ENCODE measurements around the gene EXOC6.

EXOC6 gene

DNA sequence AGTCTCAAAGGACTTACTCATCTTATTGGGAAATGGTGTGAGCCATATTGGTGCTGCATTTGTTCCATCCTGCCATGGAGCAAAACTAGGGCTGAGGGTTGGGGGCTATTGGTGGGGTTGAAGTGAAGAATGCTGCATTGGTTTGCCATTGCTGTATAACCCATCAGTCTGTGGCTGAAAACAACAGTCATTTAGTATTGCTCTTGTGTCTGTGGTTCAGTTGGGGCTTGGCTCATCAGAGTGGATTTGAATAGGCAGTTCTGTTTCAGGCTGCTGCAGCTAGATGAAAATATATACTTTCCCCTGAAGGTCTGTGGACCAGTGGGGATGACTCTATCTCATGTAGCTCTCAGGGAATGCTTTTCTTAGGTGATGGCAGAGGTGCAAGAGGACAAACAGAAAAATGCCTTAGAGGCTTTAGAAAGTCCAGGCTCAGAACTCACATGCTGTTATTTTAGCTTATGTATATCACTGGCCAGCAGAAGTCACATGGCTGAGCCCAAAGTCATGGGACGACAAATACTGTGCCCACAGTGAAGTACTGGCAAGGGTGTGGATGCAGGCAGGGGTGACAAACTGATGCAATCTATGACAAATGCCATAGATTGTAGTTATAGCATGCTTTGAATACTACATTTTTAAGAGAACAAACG lies 15.2 kb upstream of the EXOC6 start:
- DNase-seq = no peak

DNA sequence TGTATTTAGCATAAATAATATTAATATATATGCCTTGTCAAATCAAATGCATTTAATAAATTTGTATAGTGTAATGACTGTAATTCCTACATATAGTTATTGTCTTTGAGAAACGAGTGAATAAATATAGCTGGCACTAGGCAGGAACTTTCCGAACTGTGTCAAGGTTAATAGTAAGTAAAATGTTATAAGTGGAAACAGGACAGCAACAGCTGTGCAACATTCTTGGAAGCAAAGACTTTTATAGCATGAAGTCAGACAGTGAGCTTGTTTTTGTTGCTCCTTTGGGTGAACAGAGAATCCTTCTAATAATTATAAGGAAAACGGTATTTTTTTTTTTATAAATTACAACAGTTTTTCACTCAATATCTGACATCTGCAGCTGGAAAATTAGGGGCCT lies 14.0 kb upstream of the EXOC6 start:
- DNase-seq = no peak

DNA sequence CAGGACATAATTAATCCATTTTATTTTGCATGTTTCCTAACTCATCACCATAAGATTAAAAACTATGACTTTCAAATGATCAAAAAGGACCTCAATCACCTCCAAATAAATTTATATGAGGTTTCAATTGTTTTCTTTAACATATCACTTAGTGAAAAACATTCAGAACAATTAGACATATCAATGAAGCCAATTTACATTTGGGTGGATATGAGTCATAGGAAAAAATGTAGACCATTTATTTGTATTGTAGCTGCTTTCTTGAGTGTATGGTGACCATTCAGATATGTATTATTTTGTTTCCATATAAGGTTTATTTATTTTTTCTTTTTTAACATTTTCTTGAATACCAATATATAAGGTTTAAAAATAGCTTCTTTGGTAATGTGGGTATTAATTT lies 13.3 kb upstream of the EXOC6 start:
- peak; percentile 53 for DNase-seq

DNA sequence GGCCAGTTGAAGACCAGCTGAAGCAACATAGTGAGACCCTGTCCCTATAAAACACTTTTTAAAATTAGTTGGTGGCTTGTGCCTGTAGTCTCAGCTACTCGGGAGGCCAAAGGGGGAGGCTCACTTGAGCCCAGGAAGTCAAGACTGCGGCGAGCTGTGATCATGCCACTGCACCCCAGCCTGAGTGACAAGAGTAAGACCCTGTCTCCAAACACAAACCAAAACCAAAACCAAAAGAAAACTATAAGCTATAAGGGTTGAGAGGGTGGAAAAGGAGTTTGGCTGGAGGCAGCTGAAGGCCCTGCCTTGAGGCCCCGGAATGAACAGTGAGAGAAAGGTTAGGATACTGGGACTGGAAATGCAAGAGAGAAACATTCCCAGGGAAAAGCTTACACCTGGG lies 10.9 kb upstream of the EXOC6 start:
- DNase-seq = no peak

DNA sequence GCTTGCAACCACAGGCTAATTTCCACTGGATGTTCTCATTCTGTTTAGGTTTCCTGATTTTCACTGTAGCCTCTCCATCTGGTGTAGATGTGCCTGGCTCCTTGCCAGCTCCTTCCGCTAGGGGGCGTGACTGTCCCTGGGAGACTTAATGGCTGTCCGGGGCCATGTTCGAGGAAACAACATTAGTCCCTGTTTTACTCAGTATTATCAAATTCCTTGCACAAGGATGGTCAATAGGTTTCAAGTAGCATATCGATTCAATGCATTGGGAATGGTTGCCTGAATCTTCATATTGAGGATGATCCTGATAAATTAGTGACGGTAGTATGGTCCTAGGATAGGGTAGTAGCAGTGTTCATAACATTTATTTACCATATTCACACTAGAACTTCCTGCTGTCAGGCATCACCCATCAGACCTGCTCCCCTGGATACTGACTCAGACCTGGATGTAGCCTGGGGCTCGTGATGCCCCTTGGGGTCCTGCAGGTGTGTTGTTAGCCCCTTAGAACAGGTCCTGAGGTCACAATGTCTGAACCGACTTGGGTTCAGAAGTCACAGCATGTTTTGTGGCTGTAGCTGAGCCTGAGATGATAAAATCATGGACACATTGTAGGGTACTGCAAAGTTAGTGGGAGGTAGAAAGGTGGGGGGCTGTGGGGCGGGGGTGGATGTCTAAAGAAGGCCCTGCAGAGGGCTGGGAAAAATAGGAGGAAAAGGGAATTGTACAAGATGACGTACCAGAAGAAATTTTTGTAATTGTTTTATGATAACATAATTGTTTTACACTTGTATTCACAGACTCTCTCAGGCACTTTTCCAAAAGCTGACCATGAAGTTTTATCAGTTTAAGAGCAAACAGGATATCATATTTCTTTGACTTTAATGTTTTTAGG lies 8.9 kb upstream of the EXOC6 start:
- DNase-seq = peak; percentile 72

DNA sequence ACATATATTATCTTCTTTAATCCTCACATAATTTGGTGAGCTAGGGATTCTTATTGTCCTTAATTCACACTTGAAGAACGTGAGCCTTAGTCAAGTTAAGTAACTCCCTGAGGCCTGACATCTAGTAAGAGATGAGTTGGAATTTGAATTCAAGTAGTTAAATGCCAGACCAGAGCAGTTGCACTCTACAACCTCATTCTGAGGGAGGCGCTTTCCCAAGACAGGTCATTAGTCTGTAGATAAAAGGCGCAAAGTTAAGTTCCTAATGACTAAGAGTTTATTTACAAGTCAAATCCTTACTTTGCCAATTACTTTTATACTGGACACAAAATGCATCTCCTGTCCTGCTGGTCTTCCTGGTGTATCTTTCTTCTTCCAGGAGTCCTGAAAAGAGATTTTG lies 3.6 kb upstream of the EXOC6 start:
- DNase-seq = no peak

DNA sequence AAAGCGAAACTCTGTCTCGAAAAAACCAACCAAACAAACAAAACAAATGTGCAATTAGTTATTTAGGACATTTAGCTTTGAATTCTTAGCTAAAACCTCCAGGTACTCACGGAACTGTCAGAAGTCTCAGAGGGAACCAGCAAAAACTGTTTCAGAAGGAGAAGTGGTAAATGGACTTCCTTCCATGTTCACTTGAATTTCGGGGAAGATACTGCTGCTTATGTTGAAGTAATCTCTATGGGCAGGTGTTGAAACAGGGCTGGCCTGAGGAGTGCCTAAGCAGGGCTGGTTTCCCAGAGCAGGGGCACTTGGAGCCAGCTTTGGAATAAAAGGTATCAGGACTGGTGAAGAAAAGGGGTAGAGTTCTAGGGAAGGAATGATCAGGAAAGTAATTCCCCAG lies 2.4 kb upstream of the EXOC6 start:
- DNase-seq = no peak

DNA sequence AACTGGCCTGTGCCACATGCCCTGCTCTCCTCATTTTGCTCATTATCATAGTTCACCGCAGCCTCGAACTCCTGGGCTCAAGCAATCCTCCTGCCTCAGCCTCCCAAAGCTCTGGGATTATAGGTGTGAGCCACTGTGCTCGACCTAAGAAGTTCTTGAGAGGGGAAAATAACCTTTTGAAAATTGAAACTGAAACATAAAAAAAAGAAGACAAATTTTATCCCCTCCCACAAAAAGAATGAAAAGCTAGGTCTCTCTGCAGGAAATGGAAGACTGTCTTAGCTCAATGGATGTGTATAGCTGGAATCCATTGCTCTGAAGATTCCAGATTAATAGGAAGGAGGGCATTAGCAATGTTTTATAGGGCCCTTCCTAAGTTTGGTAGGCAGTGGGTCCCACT lies 2.0 kb upstream of the EXOC6 start:
- no peak for DNase-seq

DNA sequence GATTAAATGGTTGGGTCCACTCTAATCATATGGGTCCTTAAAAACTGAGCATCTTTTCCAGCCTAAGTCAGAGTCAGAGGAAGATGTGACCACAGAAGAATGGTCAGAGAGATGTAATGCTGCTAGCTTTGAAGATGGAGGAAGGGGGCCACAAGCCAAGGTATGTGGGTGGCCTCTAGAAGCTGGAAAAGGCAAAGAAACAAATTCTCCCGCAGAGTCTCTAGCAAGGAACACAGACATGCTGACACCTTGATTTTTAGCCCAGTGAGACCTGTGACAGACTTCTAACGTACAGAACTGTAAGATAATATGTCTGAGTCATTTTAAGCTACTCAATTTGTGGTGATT lies 1.5 kb upstream of the EXOC6 start:
- no peak for DNase-seq

DNA sequence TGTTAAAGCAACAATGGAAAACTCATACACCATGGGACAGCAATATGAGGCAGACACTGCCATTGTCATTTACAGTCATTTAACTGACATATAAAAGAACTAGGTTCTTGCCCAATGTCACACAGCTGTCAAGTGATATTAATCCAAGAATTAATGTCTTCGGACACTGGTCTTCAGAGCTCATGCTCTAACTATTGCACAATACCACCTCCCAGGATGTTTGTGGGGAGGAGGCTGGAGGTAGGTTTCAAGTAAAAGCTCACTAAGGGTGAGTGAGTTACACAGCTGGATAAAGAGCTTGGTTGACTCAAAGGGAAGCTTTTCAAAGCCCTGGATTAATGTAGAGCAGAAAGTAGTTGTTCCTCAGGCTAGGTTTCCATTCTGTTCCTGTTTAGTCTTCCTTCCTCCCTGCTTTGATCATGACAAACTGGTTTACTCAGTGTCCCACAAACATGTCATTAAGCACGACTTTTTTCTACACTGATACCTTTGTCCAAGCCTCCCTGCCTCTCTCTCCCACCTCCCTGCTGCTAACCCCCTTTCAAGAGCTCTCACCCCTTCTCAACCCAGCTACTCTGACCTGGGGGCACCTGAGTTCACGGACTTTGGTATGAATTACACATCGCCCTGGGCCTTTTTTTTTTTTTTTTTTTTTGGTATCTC lies 987 bp upstream of the EXOC6 start:
- DNase-seq = no peak

DNA sequence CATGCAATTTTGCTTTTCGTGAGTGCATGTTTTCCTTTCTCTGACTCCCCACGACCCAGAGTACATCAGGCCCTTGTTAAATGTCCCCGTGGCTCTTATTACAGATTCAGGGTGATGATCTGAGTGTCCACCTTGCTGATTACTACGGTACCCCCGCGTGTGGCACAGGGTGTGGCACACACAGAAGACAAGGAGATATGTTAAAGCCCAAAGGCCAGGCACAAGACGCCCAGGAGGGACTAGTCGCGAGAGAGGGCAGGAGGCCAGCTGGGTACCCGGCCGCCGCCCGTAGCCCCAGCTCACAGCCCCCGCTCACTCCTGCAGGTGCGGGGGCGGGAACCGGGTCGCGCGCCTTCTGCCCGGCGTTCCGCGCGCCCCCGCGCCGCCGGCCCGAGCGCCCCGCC lies 281 bp upstream of the EXOC6 start:
- no peak for DNase-seq

DNA sequence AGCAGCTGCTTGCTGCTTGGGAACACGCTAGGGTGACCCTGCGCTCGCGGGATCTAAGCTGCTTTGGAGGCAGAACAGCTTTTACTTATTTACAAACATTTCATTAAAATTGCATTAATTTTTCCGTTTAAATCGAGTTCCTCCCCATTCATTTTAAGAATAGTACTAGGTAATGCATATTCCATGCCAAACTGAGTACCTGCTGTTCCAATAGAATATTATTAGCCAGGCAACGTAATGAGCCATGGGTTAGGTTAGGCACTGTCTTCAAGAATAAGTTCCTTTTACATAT lies 860 bp downstream of the EXOC6 start:
- no peak for DNase-seq

DNA sequence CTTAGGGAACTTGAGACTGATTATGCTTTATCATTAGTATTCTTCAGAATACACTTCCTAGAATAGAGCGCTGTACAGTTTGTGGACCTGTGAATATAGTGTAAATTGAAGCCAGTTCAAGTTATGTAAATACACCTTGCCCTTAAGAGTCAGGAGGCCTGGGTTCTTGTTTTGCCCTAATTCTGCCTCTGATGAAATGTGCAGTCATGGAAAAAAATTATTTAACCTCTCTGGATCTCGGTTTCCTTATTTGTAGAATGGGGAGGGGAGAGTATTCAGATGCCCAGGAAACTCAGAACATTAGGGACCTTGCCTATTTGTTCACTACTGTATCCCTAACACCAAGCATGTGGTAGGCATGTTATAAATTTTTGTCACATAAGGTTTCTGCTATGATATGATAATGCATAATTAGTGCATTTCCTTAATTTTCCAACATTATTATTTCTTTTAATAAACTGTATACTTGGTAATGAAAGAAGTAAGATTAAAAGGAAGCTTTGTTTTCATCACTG lies 1.3 kb downstream of the EXOC6 start:
- no peak for DNase-seq

DNA sequence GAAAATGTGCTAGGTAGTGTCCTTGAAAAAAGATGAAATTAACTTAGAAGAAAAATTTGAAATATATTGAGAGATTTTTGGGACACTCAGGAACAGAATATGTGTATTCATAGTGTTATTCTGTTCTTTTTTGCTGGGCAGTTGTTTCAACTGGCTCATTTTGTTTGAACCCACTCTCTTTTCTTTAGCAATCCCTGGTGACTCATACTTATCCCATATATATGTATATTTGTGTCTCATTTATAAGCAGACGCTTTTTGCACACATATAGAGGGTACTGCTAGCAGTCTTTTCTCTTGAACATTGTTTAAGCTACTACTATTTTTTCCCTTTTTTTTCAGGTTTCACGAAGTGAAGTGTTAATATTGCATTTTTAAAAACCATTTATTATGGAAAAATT lies 1.9 kb downstream of the EXOC6 start:
- no peak for DNase-seq

DNA sequence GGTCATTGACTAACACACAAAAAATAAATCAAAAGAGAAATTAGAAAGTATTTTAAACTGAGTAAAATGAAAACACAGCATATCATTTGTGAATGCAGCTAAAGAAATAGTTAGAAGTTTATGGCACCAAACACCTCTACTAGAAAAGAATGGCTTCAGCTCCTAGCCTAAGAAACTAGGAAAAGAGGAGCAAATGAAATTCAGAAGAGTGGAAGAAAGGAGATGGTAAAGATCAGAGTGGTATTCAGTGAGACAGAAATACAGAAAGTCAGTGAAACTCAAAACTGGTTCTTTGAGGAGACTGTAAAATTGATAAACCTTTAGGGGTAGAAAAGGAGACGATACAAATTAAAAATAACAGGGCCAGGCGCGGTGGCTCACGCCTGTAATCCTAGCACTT lies 2.7 kb downstream of the EXOC6 start:
- no peak for DNase-seq

DNA sequence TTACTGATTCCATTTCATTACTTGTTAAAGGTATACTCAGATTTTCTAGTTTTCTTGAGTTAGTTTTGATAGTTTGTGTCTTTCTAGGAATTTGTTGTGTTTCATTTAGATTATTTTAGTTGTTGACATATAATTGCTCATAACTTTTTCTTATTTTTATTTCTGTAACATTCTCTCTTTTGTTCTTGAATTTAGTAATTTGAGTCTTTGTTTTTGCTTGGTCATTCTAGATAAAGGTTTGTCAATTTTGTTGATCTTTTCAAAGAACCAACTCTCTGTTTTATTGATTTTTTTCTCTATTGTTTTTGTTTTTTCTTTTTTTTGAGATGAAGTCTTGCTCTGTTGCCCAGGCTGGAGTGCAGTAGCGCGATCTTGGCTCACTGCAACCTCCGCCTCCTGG lies 7.2 kb downstream of the EXOC6 start:
- DNase-seq = no peak

DNA sequence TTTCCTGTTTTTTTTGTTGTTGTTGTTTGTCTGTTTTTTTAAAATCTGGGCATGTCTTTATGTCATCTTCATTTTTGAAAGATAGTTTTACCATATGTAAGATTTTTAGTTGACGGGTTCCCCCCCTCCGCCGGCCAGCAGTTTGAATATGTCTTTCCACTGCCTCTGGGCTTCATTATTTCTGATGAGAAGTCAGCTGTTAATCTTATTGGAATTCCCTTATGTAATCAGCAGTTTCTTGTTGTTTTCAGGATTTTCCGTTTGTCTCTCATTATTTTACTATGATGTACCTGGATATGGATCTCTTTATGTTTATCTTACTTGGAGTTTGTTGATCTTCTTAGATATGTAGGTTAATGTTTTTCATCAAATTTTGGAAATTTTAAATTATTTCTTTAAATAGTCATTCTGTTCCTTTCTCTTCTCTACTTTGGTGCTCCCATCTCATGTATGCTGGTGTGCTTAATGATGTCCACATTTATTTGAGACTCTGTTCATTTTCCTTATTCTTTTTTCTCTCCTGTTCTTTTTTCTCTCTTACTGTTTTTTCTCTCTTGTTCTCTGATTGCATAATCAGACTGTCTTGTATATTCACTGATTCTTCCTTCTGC lies 9.7 kb downstream of the EXOC6 start:
- DNase-seq = no peak

DNA sequence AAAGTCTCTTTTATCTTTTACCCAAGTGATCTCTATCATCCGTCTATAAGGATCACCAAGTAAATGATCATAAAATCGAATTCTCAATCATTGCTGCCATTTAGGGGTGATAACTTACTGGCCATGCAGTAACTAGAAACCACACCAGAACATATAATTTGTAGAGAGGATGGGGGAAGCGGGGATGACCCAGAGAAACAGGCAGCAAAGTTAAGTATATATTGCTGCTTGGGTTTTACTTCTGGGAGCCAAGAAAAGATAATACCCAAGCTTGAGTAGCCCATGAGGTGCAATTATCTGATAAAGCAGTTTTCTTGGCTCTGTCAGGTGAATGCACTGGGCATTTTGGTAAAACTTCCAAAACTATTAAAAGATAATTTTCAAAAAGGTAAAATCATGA lies 18.9 kb downstream of the EXOC6 start:
- DNase-seq = no peak

DNA sequence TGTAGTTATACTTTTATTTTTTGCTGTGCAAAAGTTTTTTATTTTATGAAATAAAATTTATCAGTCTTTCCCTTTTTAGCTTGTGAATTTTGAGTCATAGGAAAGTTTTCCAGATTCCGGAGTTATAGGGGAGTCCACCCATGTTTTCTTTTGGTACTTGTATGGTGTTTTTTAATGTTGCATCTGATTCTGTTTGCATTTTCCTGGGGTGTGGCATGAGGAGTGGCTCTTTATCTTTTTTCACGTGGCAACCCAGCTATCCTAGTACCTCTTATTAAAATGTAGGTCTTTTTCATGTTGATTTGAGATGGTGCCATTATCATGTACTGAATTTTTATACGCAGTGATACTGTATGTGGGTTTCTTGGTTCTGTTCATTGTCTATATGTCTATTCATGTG lies 19.7 kb downstream of the EXOC6 start:
- DNase-seq = no peak

DNA sequence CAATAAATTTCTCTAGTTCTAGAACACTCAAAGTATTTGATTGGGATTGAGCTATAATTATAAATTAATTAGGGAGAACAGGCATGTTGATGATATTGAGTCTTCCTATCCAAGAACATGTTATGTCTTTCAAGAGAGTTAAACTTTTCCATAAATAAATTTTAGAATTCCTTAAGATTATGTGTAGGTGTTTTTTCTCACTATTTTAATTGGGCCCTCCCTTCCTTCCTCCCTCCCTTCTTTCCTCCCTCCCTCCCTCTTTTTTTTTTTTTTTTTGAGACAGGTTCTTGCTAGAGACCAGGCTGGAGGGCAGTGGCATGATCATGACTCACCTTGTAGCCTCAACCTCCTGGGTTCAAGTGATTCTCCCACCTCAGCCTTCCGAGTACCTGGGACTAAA lies 20.2 kb downstream of the EXOC6 start:
- DNase-seq = no peak

DNA sequence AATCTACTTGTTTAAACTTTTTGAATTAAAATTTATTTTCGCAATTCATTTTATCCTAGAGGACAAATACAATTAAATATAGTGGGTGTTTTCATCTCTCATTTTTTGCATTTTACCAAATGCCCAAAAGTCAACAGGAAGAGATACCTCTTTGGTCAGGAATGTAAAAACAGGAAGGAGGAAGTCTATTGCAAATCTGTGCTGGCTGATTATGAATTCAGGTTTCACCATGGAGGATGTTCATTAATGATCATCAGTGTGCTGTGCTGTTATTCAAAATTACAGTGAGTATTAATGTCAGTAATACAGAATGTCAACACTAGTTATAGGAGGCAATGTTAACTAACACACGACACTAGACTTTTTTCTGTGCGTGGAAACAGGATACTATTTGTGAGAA lies 24.7 kb downstream of the EXOC6 start:
- DNase-seq = no peak

DNA sequence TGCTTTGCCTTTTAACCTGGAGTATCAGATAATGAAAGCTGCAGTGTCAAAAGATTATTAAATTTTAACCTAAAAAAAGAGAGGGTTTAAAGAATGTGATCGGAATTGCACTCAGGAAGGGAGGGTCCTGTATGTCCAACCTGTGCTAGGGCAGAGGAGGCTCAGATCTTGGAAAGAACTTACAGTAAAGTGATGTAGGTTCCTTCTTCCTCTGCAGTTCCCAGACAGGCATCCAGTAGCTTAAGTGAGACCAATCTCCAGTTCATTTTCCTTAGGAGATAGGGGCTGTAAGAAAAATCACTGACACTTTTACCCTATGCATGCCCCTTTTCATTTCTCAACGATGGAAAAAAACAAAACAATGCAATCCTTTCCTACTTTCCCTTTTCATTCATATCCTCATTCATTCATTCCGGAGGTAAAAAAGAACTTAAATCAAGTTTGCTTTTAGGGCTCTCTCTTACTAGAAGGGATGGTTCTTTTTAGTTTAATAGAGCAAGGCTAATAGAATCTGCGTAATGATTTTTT lies 28.3 kb downstream of the EXOC6 start:
- no peak for DNase-seq

DNA sequence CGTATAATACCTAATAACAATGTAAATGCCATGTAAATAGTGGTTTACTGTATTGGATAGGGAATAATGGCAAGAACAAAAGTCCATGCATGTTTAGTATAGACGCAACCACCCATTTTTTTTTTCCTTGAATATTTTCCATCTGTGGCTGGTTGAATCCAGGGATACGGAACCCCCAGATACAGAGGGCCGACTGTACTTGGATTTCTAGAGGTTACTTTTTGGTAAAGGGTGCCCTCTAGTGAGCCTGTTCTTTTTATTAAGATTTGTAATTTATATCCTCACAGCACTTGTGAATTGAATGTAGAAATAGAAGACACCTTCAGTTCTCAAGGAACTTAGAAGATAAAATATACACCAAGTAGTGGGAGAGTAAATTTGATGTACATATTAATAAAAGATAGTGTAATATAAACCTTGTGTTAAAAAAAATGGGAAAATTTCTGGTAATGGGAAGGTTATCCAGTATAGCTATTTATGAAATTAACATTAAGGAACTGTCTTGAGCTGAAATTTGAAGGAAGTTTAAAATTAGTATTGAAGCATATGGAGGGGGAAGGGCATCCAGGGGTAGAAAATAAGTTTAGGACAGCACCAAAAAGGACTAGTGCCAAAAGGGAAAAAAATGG lies 32.0 kb downstream of the EXOC6 start:
- peak; percentile 52 for DNase-seq
